OCI-LY3 (cell line): Measurements from ENCODE around the gene IL20RA.

Experiments used
- EZH2phosphoT487 ChIP-seq: fragments of 200-600 bp; shearing (Covaris generic); IDR thresholded peaks from 2 replicates; pipeline ENCODE4 v1.6.1; 2018; ENCODE audit warnings: antibody characterized with exemption, mixed run types, low read depth
- TF ChIP-seq, protein P1 (sequence below): fragments of 200-600, 300-600 bp; sonication (generic); IDR thresholded peaks from 2 replicates; pipeline ENCODE4 v1.5.1; 2014; ENCODE audit warnings: antibody characterized with exemption, low read length, low read depth

DNA sequence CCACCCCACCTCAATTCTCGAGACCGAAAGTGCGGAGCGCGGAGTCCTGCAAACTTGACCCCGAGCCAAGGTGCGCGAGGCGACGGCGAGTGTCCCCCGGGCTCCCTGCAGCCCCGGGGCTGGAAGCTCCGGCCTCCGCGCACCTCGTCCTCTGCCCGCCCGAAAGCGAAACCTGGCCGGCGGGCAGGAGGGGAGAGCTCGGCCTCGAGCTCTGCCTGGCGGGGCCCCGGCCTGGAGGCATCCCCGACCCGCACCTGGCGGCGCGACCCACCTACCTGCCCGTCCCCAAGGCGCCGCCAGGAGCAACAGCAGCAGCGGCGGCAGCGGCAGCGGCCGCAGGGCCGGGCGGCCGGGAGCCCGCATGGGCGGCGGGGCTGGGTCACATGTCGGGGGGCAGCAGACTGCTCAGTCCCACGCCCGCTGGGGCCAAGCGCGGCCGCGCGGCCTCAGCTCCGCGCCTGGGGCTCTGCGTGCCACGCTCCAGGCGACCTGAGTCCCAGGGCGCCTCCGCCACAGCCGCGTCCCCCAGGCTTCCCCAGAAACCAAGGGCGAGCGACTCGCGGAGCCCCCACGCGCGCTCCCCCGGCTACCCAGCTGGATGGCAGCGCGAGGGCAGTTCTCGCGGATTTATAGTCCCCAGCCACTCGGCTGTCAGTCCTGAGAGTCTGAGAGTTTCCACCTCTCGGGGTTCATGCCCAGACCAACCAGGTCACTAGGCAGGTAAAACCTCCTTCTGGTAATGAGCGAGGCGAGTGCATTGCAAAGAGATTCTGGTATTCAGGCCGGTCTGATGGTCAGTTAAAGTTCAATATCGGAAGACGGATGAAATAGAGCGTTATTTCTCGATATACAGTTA lies at the start of gene IL20RA:
- TF ChIP-seq, protein P1, sequence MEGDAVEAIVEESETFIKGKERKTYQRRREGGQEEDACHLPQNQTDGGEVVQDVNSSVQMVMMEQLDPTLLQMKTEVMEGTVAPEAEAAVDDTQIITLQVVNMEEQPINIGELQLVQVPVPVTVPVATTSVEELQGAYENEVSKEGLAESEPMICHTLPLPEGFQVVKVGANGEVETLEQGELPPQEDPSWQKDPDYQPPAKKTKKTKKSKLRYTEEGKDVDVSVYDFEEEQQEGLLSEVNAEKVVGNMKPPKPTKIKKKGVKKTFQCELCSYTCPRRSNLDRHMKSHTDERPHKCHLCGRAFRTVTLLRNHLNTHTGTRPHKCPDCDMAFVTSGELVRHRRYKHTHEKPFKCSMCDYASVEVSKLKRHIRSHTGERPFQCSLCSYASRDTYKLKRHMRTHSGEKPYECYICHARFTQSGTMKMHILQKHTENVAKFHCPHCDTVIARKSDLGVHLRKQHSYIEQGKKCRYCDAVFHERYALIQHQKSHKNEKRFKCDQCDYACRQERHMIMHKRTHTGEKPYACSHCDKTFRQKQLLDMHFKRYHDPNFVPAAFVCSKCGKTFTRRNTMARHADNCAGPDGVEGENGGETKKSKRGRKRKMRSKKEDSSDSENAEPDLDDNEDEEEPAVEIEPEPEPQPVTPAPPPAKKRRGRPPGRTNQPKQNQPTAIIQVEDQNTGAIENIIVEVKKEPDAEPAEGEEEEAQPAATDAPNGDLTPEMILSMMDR = no peak
- TF ChIP-seq EZH2phosphoT487 = no peak
